B cell (primary cell): ENCODE data around the gene LLCFC1. TPM values are rescaled to one million over a fixed set of nuclear protein-coding genes. Genes with fewer than 3 reads are reported as not detected.

Experiments
- ATAC-seq: fragments of 200-7000 bp; cut with Tn5 transposase; one replicate; pipeline ENCODE4 v1.10.0; 2021; ENCODE audit warnings: low read depth, mild to moderate bottlenecking, moderate number of reproducible peaks, moderate library complexity
- CTCF ChIA-PET: fragments of 350-600 bp; sonication (Branson Sonifier 250); formaldehyde crosslinking; loops from one replicate; lab custom pipeline; 2021; ENCODE audit warnings: antibody characterized with exemption, inconsistent platforms; lab: Charles Lee
- POLR2A ChIA-PET: fragments of 350-600 bp; sonication (Branson Sonifier 250); formaldehyde crosslinking; loops from one replicate; lab custom pipeline; 2021; ENCODE audit warnings: antibody characterized with exemption; lab: Charles Lee
- DNase-seq: peaks from one replicate; pipeline ENCODE4 v3.0.0; 2013
- H2AFZ ChIP-seq: 2 replicates; pipeline ENCODE4 v1.6.1; 2012; ENCODE audit warnings: mild to moderate bottlenecking, low read depth, low read length; ENCODE audit not compliant: insufficient read depth, poor library complexity, severe bottlenecking
- H3K27ac ChIP-seq, 2 donors: 1 replicate in 1 of 2; 2 replicates in 1 of 2; pipeline ENCODE4 v1.5.1; 2012 to 2013; ENCODE audit warnings: low read length in 2 of 2, mild to moderate bottlenecking in 2 of 2, moderate library complexity in 1 of 2
- H3K27me3 ChIP-seq, 4 experiments: fragments of 200-600 bp in 1 of 4; sonication (generic) in 1 of 4; replicated peaks in 1 of 4; 1 replicate in 2 of 4; 2 replicates in 2 of 4; pipeline versions ENCODE4 v1.6.1 to v1.7.0; 2013 to 2016; ENCODE audit warnings: low read length in 3 of 4, mild to moderate bottlenecking in 2 of 4, mixed read lengths in 1 of 4, moderate library complexity in 1 of 4; ENCODE audit not compliant: insufficient read depth in 4 of 4, control insufficient read depth in 3 of 4; ENCODE audit errors: control extremely low read depth in 1 of 4
- H3K36me3 ChIP-seq, 2 experiments: replicated peaks in 1 of 2; 1 replicate in 1 of 2; 2 replicates in 1 of 2; pipeline versions ENCODE4 v1.6.1 to v1.7.1; 2013; ENCODE audit warnings: low read length in 1 of 2; ENCODE audit not compliant: insufficient read depth in 2 of 2, control insufficient read depth in 1 of 2; ENCODE audit errors: control extremely low read depth in 1 of 2, extremely low read depth in 1 of 2
- H3K4me1 ChIP-seq, 2 donors: fragments of 200-600 bp in 1 of 2; sonication (generic) in 1 of 2; 1 replicate in 1 of 2; 2 replicates in 1 of 2; pipeline versions ENCODE4 v1.5.1 to v1.6.1; 2013 to 2017; ENCODE audit warnings: low read length in 2 of 2; ENCODE audit not compliant: control insufficient read depth in 2 of 2, insufficient read depth in 2 of 2
- H3K4me2 ChIP-seq: replicated peaks from 2 replicates; pipeline ENCODE3; 2012; ENCODE audit warnings: mild to moderate bottlenecking, low read depth, low read length; ENCODE audit not compliant: poor library complexity, severe bottlenecking
- H3K4me3 ChIP-seq, 5 experiments: fragments of 200-600 bp in 1 of 5; sonication (generic) in 1 of 5; 1 replicate in 3 of 5; 2 replicates in 2 of 5; pipeline versions ENCODE4 v1.5.1 to v1.7.0; 2011 to 2016; ENCODE audit warnings: low read length in 4 of 5, mild to moderate bottlenecking in 4 of 5, low read depth in 2 of 5, control low read depth in 1 of 5, moderate library complexity in 1 of 5; ENCODE audit not compliant: insufficient read depth in 1 of 5; ENCODE audit errors: control extremely low read depth in 1 of 5, extremely low read depth in 1 of 5
- H3K79me2 ChIP-seq: fragments of 200-600 bp; sonication (generic); one replicate; pipeline ENCODE4 v1.6.0; 2016; ENCODE audit warnings: low read length; ENCODE audit not compliant: control insufficient read depth, insufficient read depth
- H3K9ac ChIP-seq: fragments of 200-600 bp; sonication (generic); 2 replicates; pipeline ENCODE4 v1.6.1; 2017; ENCODE audit warnings: mild to moderate bottlenecking, low read length, moderate library complexity
- H3K9me3 ChIP-seq, 3 donors: one replicate each; pipeline versions ENCODE4 v1.6.1 to v1.7.1; 2013; ENCODE audit warnings: low read length in 2 of 3; ENCODE audit not compliant: control insufficient read depth in 2 of 3, insufficient read depth in 1 of 3; ENCODE audit errors: control extremely low read depth in 1 of 3
- H4K20me1 ChIP-seq: 2 replicates; pipeline ENCODE4 v1.6.0; 2012; ENCODE audit warnings: mild to moderate bottlenecking, low read length; ENCODE audit not compliant: insufficient read depth, control insufficient read depth, poor library complexity, severe bottlenecking
- H3K27ac Mint-ChIP-seq: one replicate; pipeline ENCODE4 v1.8.0; 2021; ENCODE audit warnings: mixed read lengths
- H3K27me3 Mint-ChIP-seq: one replicate; pipeline ENCODE4 v1.8.0; 2021; ENCODE audit warnings: mixed read lengths
- H3K4me1 Mint-ChIP-seq: one replicate; pipeline ENCODE4 v1.8.0; 2021; ENCODE audit warnings: mixed read lengths
- H3K4me3 Mint-ChIP-seq: one replicate; pipeline ENCODE4 v1.8.0; 2021; ENCODE audit warnings: mixed read lengths
- H3K9me3 Mint-ChIP-seq: one replicate; pipeline ENCODE4 v1.8.0; 2022; ENCODE audit warnings: mixed read lengths; ENCODE audit not compliant: insufficient read depth
- EZH2 ChIP-seq: IDR thresholded peaks from 2 replicates; pipeline ENCODE4 v1.6.1; 2012; ENCODE audit warnings: borderline replicate concordance, low read depth, mild to moderate bottlenecking, moderate library complexity, low read length; ENCODE audit not compliant: insufficient read depth, poor library complexity, severe bottlenecking
- WGBS: methylation state at CpG from one replicate; pipeline ENCODE4 v1.1.5; 2013; ENCODE audit warnings: missing lambda C conversion rate; ENCODE audit not compliant: insufficient coverage; 5-methylcytosine and 5-hydroxymethylcytosine counted together
- intact Hi-C: fragments of 100-400 bp; cut with micrococcal nuclease; formaldehyde crosslinking; loops from one replicate; pipeline ENCODE4 v1.10.0; 2022
- polyA plus RNA-seq: library from polyadenylated mRNA; depleted of rRNA; stranded (reverse); fragments of >200 nt; gene quantifications from 2 replicates; pipeline ENCODE4 v1.2.3, GENCODE V29; 2012
- total RNA-seq, 2 donors: library from RNA; stranded (reverse); fragments of 120-200 nt in 1 of 2; gene quantifications; 1 replicate in 1 of 2; 2 replicates in 1 of 2; pipeline versions ENCODE4 v1.2.3 to v1.2.4, GENCODE V29; 2013 to 2022
- TF ChIP-seq, protein P1 (sequence below): fragments of 200-600 bp; IDR thresholded peaks from one replicate; pipeline ENCODE4 v1.8.0; 2022; ENCODE audit warnings: antibody characterized with exemption, mild to moderate bottlenecking

The LLCFC1 gene
- total and polyA plus RNA-seq, 2 donors (not counting 1 experiment from before 2014, with no cell fraction given) = not detected

DNA sequence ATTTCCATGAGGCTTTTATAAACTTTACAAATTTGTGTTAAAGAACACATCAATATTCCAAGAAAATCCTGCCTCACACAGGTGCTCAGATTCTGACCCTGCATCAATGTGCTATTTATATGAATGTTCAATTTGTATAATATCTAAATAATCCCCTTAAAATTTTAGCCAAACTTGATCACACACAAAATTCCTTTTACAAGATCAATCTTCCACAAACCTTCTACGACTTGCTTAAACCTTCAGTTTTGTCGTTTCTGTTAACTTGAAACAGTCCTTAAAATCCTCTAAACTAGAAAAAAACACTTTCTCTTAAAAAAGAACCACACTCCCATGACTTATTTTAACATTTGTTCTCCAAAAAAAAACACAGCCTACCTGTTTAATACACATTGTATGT is 33.5 kb upstream of the LLCFC1 start:
- ChIA-PET CTCF (no interaction called here), POLR2A (no interaction called here)
- Mint-ChIP-seq H3K9me3 (no peaks in the 10 kb centered on the region), H3K27ac (no peak overlapping the region), H3K4me1 (no peaks in the 10 kb centered on the region), H3K27me3 (peaks cover 23% of the 10 kb centered on the region), H3K4me3 (no peak overlapping the region)
- no peak overlapping the region for H3K27ac ChIP-seq
- no peak for ATAC-seq
- 82% methylated on average over 2 of the region's 2 CpGs for WGBS
- peaks cover 0 to 8% (median 3%) of the 10 kb centered on the region in 3 donors for H3K9me3 ChIP-seq
- no peaks in the 10 kb centered on the region for H4K20me1 ChIP-seq
- no peaks in the 10 kb centered on the region for H3K79me2 ChIP-seq
- no peak overlapping the region for H3K9ac ChIP-seq
- H3K4me1 ChIP-seq = no peaks in the 10 kb centered on the region
- DNase-seq = no peak
- H3K4me2 ChIP-seq = no peak overlapping the region
- H3K4me3 ChIP-seq = no peak overlapping the region
- intact Hi-C loops = no loop called here
- no peak overlapping the region for H2AFZ ChIP-seq
- H3K36me3 ChIP-seq = no peaks in the 10 kb centered on the region
- H3K27me3 ChIP-seq = peaks cover 0 to 4% (median 2%) of the 10 kb centered on the region in 4 experiments
- TF ChIP-seq, protein P1, sequence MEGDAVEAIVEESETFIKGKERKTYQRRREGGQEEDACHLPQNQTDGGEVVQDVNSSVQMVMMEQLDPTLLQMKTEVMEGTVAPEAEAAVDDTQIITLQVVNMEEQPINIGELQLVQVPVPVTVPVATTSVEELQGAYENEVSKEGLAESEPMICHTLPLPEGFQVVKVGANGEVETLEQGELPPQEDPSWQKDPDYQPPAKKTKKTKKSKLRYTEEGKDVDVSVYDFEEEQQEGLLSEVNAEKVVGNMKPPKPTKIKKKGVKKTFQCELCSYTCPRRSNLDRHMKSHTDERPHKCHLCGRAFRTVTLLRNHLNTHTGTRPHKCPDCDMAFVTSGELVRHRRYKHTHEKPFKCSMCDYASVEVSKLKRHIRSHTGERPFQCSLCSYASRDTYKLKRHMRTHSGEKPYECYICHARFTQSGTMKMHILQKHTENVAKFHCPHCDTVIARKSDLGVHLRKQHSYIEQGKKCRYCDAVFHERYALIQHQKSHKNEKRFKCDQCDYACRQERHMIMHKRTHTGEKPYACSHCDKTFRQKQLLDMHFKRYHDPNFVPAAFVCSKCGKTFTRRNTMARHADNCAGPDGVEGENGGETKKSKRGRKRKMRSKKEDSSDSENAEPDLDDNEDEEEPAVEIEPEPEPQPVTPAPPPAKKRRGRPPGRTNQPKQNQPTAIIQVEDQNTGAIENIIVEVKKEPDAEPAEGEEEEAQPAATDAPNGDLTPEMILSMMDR = no peak
- no peak for TF ChIP-seq EZH2

GRCh38 chr7:142906643-142907042 is 32.6 kb upstream of the LLCFC1 start:
- Histone ChIP-seq H3K4me3 (no peak overlapping the region), H3K4me1 (no peaks in the 10 kb centered on the region), H3K4me2 (no peak overlapping the region), H3K9ac (no peak overlapping the region), H3K36me3 (no peaks in the 10 kb centered on the region), H2AFZ (no peak overlapping the region), H3K27ac (no peak overlapping the region), H3K79me2 (no peaks in the 10 kb centered on the region), H3K9me3 (peaks cover 0 to 8% (median 3%) of the 10 kb centered on the region in 3 donors), H4K20me1 (no peaks in the 10 kb centered on the region), H3K27me3 (peaks cover 0 to 6% (median 2%) of the 10 kb centered on the region in 4 experiments)
- ATAC-seq = no peak
- POLR2A ChIA-PET = no interaction called here
- no peak overlapping the region for H3K27ac Mint-ChIP-seq
- H3K4me1 Mint-ChIP-seq = no peaks in the 10 kb centered on the region
- intact Hi-C loops = no loop called here
- H3K4me3 Mint-ChIP-seq = no peak overlapping the region
- TF ChIP-seq, protein P1 = no peak
- no peak for TF ChIP-seq EZH2
- CTCF ChIA-PET = no interaction called here
- H3K9me3 Mint-ChIP-seq = no peaks in the 10 kb centered on the region
- DNase-seq = no peak
- WGBS = no CpG with 5 or more reads among the region's 2 CpGs
- peaks cover 28% of the 10 kb centered on the region for H3K27me3 Mint-ChIP-seq
